Urinary bladder (tissue), 4 donors: ENCODE measurements around the gene DAAM1. TPM values are rescaled to one million over a fixed set of nuclear protein-coding genes. Genes with fewer than 3 reads are reported as not detected.

Experiments
- DNase-seq: peaks from one replicate; pipeline ENCODE4 v3.0.0-alpha.2; 2015; ENCODE audit errors: extremely low spot score
- H3K27ac ChIP-seq: one replicate; pipeline ENCODE4 v1.5.1; 2013; ENCODE audit warnings: low read depth, mild to moderate bottlenecking, moderate library complexity
- H3K36me3 ChIP-seq: one replicate; pipeline ENCODE4 v1.6.1; 2013; ENCODE audit warnings: mild to moderate bottlenecking, moderate library complexity; ENCODE audit not compliant: insufficient read depth
- H3K4me1 ChIP-seq: one replicate; pipeline ENCODE4 v1.6.1; 2013; ENCODE audit warnings: mild to moderate bottlenecking, moderate library complexity; ENCODE audit not compliant: insufficient read depth
- H3K4me3 ChIP-seq: one replicate; pipeline ENCODE4 v1.5.1; 2013; ENCODE audit warnings: low read depth, low read length
- WGBS: extraction: QIAGEN DNeasy Blood & Tissue Kit; methylation state at CpG from one replicate; pipeline ENCODE4 v1.1.7; 2013; 5-methylcytosine and 5-hydroxymethylcytosine counted together
- polyA plus RNA-seq: library from polyadenylated mRNA; stranded (reverse); fragments of 200-250 nt; gene quantifications from one replicate; pipeline ENCODE4 v1.2.3, GENCODE V29; 2013
- total RNA-seq: library from RNA; depleted of rRNA; stranded (reverse); fragments of >200 nt; gene quantifications from one replicate; pipeline ENCODE4 v1.2.3, GENCODE V29; 2014
- donor health status: healthy with polysubstance abuse.
- donor health status: healthy.

Gene DAAM1
- total and polyA plus RNA-seq, 2 donors: 24.2 to 85.2 TPM

- WGBS: 92% methylated on average over 5 of the region's 5 CpGs
Observed at GRCh38 chr14:59280961-59281360, 92.5 kb downstream of the DAAM1 start.

GRCh38 chr14:59281609-59282377 is 93.3 kb downstream of the DAAM1 start:
- DNase-seq: no peak
- Histone ChIP-seq H3K27ac (no peak overlapping the region), H3K4me3 (no peak overlapping the region), H3K36me3 (no peaks in the 10 kb centered on the region), H3K4me1 (no peaks in the 10 kb centered on the region)
- WGBS: 72% methylated on average over 3 of the region's 3 CpGs

More at GRCh38 chr14:59280961-59281360, 92.5 kb downstream of the DAAM1 start:
- H3K27ac ChIP-seq: no peak overlapping the region
- no peak for DNase-seq
- H3K4me1 ChIP-seq: no peaks in the 10 kb centered on the region
- H3K4me3 ChIP-seq: no peak overlapping the region
- H3K36me3 ChIP-seq: no peaks in the 10 kb centered on the region

DNA sequence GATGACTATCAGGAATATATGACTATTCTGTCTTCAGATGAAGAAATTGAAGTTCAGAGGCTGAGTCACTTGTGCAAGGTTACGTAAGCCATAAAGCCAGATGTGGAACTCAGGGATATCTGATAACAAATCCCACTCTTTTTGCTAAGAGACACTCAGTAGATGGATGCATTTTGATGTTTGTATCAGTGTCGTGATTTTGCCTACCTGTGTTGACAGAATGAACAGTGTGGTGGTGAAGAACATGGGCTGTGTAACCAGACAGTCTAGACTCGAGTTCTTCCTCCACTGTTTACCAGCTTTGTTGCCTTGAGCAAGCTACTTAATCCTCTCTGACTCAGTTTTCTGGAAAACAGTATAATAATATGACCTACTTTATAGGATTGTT is 93.9 kb downstream of the DAAM1 start:
- 76% methylated on average over 3 of the region's 3 CpGs for WGBS
- Histone ChIP-seq H3K4me1 (no peaks in the 10 kb centered on the region), H3K27ac (no peak overlapping the region), H3K4me3 (no peak overlapping the region), H3K36me3 (no peaks in the 10 kb centered on the region)
- DNase-seq: no peak

DNA sequence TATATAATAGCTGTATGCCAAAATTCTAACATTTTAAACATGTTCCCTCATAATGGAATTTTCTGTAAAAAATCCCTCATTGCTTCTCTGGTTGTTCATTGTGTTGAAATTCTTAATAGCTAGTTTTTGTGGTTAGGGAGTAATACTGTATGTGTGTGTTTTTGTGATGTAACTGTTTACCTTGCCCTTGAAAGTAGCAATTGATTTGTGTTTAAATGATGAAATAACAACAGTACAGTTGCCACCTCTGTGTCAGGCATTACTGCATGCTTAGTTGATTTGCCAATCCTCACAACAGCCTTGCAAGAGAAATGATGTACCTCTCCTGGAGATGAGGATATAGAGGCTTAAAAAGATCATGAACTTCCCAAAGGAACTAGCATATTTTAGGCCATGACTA is 94.9 kb downstream of the DAAM1 start:
- H3K4me1 ChIP-seq: no peaks in the 10 kb centered on the region
- no peak overlapping the region for H3K4me3 ChIP-seq
- H3K27ac ChIP-seq: no peak overlapping the region
- H3K36me3 ChIP-seq: no peaks in the 10 kb centered on the region
- DNase-seq: no peak

DNA sequence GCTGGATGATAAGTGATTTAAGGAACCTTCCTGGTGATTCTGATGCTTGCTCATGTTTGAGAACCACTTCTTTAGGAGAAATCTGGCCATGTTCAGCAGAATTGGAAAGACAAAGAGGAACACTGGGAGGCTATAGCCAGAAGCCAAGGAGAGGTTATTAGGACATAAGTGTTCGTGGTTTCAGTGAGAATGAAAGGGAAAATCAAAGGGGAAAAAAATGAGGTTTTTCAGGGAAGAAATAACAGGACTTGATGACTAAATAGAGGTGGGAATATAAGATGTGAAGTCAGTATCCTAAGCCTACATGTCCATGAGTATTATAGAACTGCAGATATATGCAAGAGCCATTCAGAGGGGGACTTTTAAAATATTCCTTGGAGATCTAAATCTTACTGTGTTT is 95.6 kb downstream of the DAAM1 start:
- Histone ChIP-seq H3K27ac (no peak overlapping the region), H3K4me1 (no peaks in the 10 kb centered on the region), H3K36me3 (no peaks in the 10 kb centered on the region), H3K4me3 (no peak overlapping the region)
- 93% methylated on average over 1 of the region's 1 CpG for WGBS
- DNase-seq: no peak

DNA sequence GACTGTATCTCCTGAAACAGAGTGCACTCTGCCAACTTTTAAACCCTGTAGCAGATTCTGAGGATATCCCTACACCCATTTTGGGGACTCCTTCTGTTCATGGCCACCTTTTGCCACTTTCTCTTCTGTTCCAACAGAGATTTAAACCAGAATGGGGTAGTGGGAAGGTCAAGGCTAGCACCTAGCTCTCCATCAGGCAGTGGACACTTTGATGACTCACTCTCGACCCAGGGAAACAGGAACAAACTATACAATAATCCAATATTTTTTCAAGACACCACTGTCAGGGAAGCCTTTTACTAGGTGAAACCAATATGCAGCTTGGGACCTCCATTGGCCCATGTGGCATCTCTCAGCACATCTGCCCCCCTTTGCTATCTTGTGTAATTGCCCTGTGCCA is 103.6 kb downstream of the DAAM1 start:
- Histone ChIP-seq H3K36me3 (peaks cover 2% of the 10 kb centered on the region), H3K4me3 (no peak overlapping the region), H3K4me1 (peaks cover 1% of the 10 kb centered on the region), H3K27ac (no peak overlapping the region)
- no peak for DNase-seq
- 94% methylated on average over 1 of the region's 1 CpG for WGBS

DNA sequence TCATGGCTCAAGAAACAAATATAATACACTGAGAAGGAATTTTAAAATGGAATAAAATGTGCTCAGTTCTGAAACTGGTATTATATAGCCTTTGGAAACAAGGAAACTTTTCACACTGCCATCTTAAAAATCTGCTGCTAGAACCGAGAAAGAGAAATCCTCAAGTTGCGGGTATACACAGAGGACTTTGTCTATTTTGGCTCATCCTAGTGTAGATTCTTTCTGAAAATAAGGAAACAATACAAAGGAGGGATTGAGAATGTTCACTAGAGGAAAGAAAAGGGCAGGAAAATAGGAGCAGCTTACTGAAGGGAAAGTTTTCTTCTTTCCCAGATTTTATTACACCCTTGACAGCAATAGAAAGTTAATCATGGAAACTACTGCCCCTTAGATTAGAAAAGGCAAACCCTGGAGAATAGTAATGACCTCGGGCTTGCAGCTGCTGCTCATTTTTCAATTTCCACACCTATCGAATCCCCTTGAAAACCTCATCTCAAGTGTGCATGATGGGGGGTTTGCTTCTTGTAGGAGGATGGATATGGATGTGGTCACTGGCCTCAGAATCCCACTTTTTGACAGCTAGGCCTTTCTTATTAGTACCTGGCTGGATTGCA is 104.6 kb downstream of the DAAM1 start:
- Histone ChIP-seq H3K4me1 (peaks cover 1% of the 10 kb centered on the region), H3K4me3 (no peak overlapping the region), H3K36me3 (peaks cover 2% of the 10 kb centered on the region), H3K27ac (no peak overlapping the region)
- DNase-seq: no peak
- WGBS: 82% methylated on average over 4 of the region's 4 CpGs

DNA sequence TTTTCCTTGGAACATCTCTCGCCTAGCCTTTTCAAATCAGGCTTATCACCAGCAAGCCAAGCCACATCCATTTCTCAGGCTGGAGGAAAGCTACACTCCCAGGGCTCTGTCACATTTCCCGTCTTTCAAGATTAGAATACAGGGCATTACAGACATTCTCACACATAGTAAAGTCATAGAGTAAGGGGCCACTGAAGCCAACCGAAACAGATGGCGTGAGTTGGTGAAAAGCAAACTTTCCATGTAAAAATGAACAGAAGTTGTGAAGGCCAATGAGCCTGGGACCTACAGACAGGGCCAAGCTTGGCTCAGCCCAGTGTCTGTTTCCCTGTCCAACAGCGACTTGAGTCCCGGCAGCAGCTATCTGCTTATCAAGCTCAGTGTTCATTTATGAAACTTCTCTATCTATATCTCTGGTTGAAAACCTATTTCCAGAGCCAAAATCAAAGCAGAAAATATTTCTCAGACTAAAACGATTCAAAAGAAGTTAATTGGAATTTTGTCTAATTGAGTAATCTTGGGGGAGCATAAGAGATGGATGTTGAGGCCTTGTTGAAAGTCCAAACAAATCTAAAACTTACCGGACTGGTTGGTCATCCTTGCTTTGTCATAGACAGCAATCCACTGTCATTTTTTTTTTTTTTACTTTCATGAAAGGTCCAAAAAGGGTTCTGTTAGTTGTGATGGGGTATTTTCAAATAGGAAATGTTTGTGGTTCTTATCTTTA is 105.6 kb downstream of the DAAM1 start:
- Histone ChIP-seq H3K4me1 (peaks cover 1% of the 10 kb centered on the region), H3K27ac (no peak overlapping the region), H3K36me3 (peaks cover 2% of the 10 kb centered on the region), H3K4me3 (no peak overlapping the region)
- DNase-seq: no peak
- 53% methylated on average over 8 of the region's 8 CpGs for WGBS

- no peak overlapping the region for H3K27ac ChIP-seq
- DNase-seq: no peak
- 26% methylated on average over 1 of the region's 1 CpG for WGBS
- no peak overlapping the region for H3K4me3 ChIP-seq
- H3K4me1 ChIP-seq: peaks cover 1% of the 10 kb centered on the region
- peaks cover 2% of the 10 kb centered on the region for H3K36me3 ChIP-seq
Observed at GRCh38 chr14:59294662-59294992, 106.2 kb downstream of the DAAM1 start.

GRCh38 chr14:59295951-59296350 is 107.5 kb downstream of the DAAM1 start:
- Histone ChIP-seq H3K27ac (no peak overlapping the region), H3K4me3 (no peak overlapping the region), H3K4me1 (peaks cover 1% of the 10 kb centered on the region), H3K36me3 (peaks cover 2% of the 10 kb centered on the region)
- no peak for DNase-seq

DNA sequence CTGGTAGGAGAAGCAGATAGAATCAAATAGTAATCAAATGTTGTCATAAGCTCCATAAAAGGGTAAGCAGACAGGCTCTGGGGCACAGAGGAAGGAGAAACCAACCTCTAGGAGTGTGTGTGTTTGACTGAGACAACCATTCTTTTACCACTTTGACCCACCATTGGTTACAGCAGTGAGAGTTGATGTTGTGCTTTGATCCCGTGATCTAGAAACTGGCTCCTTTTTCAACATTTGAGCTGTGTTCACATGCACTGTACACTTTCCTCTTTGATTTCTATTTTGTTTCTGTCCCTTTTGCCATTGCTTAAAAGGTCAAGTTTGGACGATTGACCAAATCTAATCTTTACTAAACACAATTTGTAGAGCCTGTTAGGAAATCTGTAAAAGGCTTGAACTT is 108.0 kb downstream of the DAAM1 start:
- H3K27ac ChIP-seq: no peak overlapping the region
- peaks cover 2% of the 10 kb centered on the region for H3K36me3 ChIP-seq
- no peak for DNase-seq
- peaks cover 1% of the 10 kb centered on the region for H3K4me1 ChIP-seq
- no peak overlapping the region for H3K4me3 ChIP-seq
- WGBS: 78% methylated on average over 2 of the region's 2 CpGs

DNA sequence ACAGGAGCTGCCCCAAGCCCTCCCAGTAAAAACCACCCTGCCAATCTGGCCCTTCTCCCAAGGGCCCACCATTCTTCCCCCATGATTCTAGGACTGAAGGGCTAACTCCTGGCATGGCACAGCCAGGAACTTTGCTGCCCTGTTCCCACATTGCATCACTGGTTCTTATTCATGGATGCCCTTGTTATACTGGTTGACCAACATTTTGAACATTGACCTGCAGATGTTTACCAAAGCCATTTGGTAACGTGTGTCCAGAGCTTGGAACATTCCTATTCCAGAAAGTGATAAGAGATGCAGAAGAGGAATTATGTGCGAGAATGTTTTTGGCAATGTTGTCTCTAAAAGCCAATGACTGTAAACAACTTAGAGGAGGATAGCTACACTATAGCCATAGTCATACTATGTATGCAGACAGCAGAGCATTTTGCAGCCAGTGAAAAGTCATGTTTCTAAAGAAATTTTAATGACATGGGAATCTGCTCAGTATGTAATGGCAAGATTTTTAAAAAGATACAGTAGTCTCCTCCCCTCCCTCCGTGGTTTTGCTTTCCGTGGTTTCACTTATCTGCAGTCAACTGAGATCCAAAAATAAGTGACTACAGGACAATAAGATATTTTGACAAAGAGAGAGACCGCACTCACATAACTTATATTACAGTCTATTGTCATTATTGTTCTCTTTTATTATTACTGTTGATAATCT is 108.8 kb downstream of the DAAM1 start:
- no peak overlapping the region for H3K4me3 ChIP-seq
- WGBS: 78% methylated on average over 5 of the region's 5 CpGs
- no peak overlapping the region for H3K27ac ChIP-seq

GRCh38 chr14:59299731-59300130 is 111.3 kb downstream of the DAAM1 start:
- no peak overlapping the region for H3K27ac ChIP-seq
- 89% methylated on average over 1 of the region's 1 CpG for WGBS
- no peaks in the 10 kb centered on the region for H3K36me3 ChIP-seq
- H3K4me1 ChIP-seq: peaks cover 1% of the 10 kb centered on the region
- no peak overlapping the region for H3K4me3 ChIP-seq
- DNase-seq: no peak

More for the DNA sequence above, 108.8 kb downstream of the DAAM1 start:
- peaks cover 2% of the 10 kb centered on the region for H3K36me3 ChIP-seq
- no peak for DNase-seq
- peaks cover 1% of the 10 kb centered on the region for H3K4me1 ChIP-seq
